Stomach (tissue), 9 donors: ENCODE data around the gene CLDN22. TPM values are rescaled to one million over a fixed set of nuclear protein-coding genes. Genes with fewer than 3 reads are reported as not detected.

ENCODE experiments used
- DNase-seq, 2 donors: peaks; one replicate each; pipeline versions ENCODE4 v3.0.0 to v3.0.0-alpha.2; 2013 to 2019
- H3K27ac ChIP-seq, 5 donors: fragments of 200-600 bp in 4 of 5; sonication (generic) in 4 of 5; one replicate each; pipeline ENCODE4 v1.5.1; 2013 to 2019; ENCODE audit warnings: mild to moderate bottlenecking in 1 of 5, moderate library complexity in 1 of 5
- H3K27me3 ChIP-seq, 3 donors: fragments of 200-600 bp; sonication (generic); one replicate each; pipeline ENCODE4 v1.5.1; 2017 to 2019; ENCODE audit warnings: mixed run types in 1 of 3
- H3K36me3 ChIP-seq, 4 donors: fragments of 200-600 bp; sonication (generic); 1 replicate in 3 of 4; 2 replicates in 1 of 4; pipeline ENCODE4 v1.5.1; 2016 to 2019
- H3K4me1 ChIP-seq, 4 donors: fragments of 200-600 bp; sonication (generic); one replicate each; pipeline ENCODE4 v1.5.1; 2016 to 2019
- H3K4me3 ChIP-seq, 4 donors: fragments of 200-600 bp; sonication (generic) in 3 of 4; one replicate each; pipeline ENCODE4 v1.5.1; 2016 to 2019; ENCODE audit warnings: mild to moderate bottlenecking in 1 of 4
- H3K9me3 ChIP-seq, 4 donors: fragments of 200-600 bp; sonication (generic); one replicate each; pipeline ENCODE4 v1.5.1; 2016 to 2019
- EP300 ChIP-seq: sonication (generic); formaldehyde crosslinking; IDR thresholded peaks from one replicate; pipeline ENCODE4 v1.6.1; 2017; ENCODE audit warnings: antibody characterized with exemption
- POLR2A ChIP-seq, 4 donors: fragments of 450-650 bp; IDR thresholded peaks; one replicate each; pipeline ENCODE4 v1.6.1; 2016; ENCODE audit warnings: antibody characterized with exemption in 4 of 4, control low read depth in 2 of 4, mild to moderate bottlenecking in 1 of 4, moderate library complexity in 1 of 4
- POLR2AphosphoS5 ChIP-seq, 3 donors: sonication (generic); formaldehyde crosslinking; IDR thresholded peaks; one replicate each; pipeline ENCODE4 v1.6.1; 2016; ENCODE audit warnings: antibody characterized with exemption in 3 of 3
- WGBS, 5 donors: extraction: QIAGEN DNeasy Blood & Tissue Kit in 3 of 5; methylation state at CpG; one replicate each; pipeline versions ENCODE4 v1.1.5 to v1.1.7; 2013 to 2018; 5-methylcytosine and 5-hydroxymethylcytosine counted together
- intact Hi-C: fragments of 100-400 bp; cut with DNase I; formaldehyde crosslinking; loops from one replicate; pipeline ENCODE4 v1.15.1; 2023; ENCODE audit warnings: low total_unique reads
- polyA plus RNA-seq, 3 donors: library from polyadenylated mRNA; stranded (reverse); fragments of 200-250 nt; gene quantifications; one replicate each; pipeline ENCODE4 v1.2.3, GENCODE V29; 2013
- total RNA-seq, 5 donors: library from RNA; depleted of rRNA; stranded (reverse); fragments of >200 nt; gene quantifications; one replicate each; pipeline versions ENCODE4 v1.1.0 to v1.2.3, GENCODE V29; 2014 to 2016
- TF ChIP-seq, protein P1 (sequence below), 7 experiments: fragments of 450-650 bp in 4 of 7; fragments of 200-600 bp in 3 of 7; sonication (generic) in 3 of 7; IDR thresholded peaks; one replicate each; pipeline ENCODE4 v1.5.1; 2016 to 2019; ENCODE audit warnings: antibody characterized with exemption in 7 of 7, control low read depth in 2 of 7, mild to moderate bottlenecking in 1 of 7
- donor health status: healthy with polysubstance abuse.
- donor health status: Bipolar disorder and iron deficiency.
- donor health status: healthy.

CLDN22 gene
- total and polyA plus RNA-seq, 8 donors, result 0.30 TPM; not detected in 7

DNA sequence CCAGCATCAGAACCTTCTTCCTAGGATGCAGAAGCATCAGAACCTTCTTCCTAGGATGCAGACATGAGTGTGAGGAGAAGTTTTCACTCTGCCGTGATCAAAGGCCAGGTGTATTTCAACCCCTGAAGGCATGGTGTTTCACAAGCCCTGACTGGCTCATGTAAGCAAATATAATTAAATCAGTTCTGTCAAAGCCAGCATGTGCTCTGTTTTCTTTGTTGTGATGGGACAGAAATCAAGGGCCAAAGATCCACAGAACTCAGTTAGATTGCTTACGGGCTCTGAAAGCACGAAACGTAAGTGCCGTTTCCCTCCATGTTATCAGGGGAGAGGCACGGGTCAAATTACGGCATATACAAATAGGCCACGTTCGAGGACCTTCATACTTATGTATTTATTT, 34.1 kb upstream of the CLDN22 start:
- WGBS, 5 donors, result 24 to 43% (median 39%) methylated on average over 9 of the region's 9 CpGs
- H3K36me3 ChIP-seq, result no peaks in the 10 kb centered on the region
- no peak overlapping the region for H3K4me3 ChIP-seq
- H3K9me3 ChIP-seq, result no peaks in the 10 kb centered on the region
- no peak overlapping the region for H3K27ac ChIP-seq
- H3K27me3 ChIP-seq, result no peaks in the 10 kb centered on the region
- TF ChIP-seq POLR2AphosphoS5 (IDR thresholded peaks at IDR 0.05), result no peak
- TF ChIP-seq, protein P1, sequence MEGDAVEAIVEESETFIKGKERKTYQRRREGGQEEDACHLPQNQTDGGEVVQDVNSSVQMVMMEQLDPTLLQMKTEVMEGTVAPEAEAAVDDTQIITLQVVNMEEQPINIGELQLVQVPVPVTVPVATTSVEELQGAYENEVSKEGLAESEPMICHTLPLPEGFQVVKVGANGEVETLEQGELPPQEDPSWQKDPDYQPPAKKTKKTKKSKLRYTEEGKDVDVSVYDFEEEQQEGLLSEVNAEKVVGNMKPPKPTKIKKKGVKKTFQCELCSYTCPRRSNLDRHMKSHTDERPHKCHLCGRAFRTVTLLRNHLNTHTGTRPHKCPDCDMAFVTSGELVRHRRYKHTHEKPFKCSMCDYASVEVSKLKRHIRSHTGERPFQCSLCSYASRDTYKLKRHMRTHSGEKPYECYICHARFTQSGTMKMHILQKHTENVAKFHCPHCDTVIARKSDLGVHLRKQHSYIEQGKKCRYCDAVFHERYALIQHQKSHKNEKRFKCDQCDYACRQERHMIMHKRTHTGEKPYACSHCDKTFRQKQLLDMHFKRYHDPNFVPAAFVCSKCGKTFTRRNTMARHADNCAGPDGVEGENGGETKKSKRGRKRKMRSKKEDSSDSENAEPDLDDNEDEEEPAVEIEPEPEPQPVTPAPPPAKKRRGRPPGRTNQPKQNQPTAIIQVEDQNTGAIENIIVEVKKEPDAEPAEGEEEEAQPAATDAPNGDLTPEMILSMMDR (IDR thresholded peaks at IDR 0.05), result no peak
- intact Hi-C loops, result no loop called here
- peak in 1 of 2 donors; percentile 66 for DNase-seq
- H3K4me1 ChIP-seq, result peaks cover 0 to 23% (median 10%) of the 10 kb centered on the region in 4 donors

DNA sequence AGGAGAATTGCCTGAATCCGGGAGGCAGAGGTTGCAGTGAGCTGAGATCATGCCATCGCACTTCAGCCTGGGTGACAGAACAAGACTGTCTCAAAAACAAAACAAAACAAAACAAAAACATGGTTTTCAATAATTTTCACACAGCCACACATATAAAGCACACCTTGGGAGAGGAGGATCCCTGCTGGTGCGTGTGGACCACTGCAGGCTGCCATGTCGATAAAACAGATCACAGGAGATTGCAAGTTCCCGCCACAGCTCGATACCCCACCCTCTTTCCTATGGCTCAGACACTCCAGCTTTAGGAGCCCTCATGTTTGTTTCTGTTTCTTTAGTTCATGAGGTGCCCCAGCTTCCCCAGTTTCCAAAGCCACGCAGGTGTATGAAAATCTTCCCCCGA, 33.5 kb upstream of the CLDN22 start:
- Histone ChIP-seq H3K9me3 (no peaks in the 10 kb centered on the region), H3K36me3 (no peaks in the 10 kb centered on the region), H3K4me3 (no peak overlapping the region), H3K27me3 (no peaks in the 10 kb centered on the region), H3K27ac (no peak overlapping the region), H3K4me1 (peaks cover 0 to 29% (median 10%) of the 10 kb centered on the region in 4 donors)
- TF ChIP-seq EP300 (no peak), POLR2A (IDR thresholded peaks at IDR 0.05) (no peak), POLR2AphosphoS5 (IDR thresholded peaks at IDR 0.05) (no peak)
- TF ChIP-seq, protein P1 (IDR thresholded peaks at IDR 0.05), result no peak
- intact Hi-C loops, result no loop called here
- 65 to 75% (median 68%) methylated on average over 8 of the region's 8 CpGs for WGBS, 5 donors
- no peak for DNase-seq

DNA sequence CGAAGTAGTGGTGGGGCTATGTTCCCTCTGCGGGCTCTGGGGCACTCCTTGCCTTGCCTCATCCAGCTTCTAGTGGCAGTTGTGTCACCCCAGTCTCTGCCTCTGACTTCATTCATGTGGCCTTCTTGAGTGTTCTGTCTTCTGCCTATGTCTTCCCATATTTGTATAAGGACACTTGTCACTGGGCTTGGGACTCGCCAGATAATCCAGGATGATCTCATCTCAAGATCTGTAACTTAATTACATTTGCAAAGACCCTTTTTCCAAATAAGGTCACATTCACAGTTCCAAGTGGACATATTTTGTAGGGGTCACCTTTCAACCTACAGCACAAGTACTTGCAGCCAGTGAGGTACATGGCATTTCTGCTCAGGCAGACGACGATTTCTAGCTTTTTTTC, 32.5 kb upstream of the CLDN22 start:
- no peaks in the 10 kb centered on the region for H3K36me3 ChIP-seq
- H3K4me3 ChIP-seq, result no peak overlapping the region
- peaks cover 0 to 30% (median 10%) of the 10 kb centered on the region in 4 donors for H3K4me1 ChIP-seq
- no peak overlapping the region for H3K27ac ChIP-seq
- TF ChIP-seq, protein P1 (IDR thresholded peaks at IDR 0.05), result no peak
- TF ChIP-seq POLR2AphosphoS5 (IDR thresholded peaks at IDR 0.05), result no peak
- TF ChIP-seq POLR2A (IDR thresholded peaks at IDR 0.05), result no peak
- TF ChIP-seq EP300, result no peak
- H3K9me3 ChIP-seq, result no peaks in the 10 kb centered on the region
- 89 to 95% (median 90%) methylated on average over 5 of the region's 5 CpGs for WGBS, 5 donors
- DNase-seq, result peak in 1 of 2 donors; percentile 7
- intact Hi-C loops, result no loop called here
- peaks cover 0 to 4% (median 0%) of the 10 kb centered on the region in 3 donors for H3K27me3 ChIP-seq

DNA sequence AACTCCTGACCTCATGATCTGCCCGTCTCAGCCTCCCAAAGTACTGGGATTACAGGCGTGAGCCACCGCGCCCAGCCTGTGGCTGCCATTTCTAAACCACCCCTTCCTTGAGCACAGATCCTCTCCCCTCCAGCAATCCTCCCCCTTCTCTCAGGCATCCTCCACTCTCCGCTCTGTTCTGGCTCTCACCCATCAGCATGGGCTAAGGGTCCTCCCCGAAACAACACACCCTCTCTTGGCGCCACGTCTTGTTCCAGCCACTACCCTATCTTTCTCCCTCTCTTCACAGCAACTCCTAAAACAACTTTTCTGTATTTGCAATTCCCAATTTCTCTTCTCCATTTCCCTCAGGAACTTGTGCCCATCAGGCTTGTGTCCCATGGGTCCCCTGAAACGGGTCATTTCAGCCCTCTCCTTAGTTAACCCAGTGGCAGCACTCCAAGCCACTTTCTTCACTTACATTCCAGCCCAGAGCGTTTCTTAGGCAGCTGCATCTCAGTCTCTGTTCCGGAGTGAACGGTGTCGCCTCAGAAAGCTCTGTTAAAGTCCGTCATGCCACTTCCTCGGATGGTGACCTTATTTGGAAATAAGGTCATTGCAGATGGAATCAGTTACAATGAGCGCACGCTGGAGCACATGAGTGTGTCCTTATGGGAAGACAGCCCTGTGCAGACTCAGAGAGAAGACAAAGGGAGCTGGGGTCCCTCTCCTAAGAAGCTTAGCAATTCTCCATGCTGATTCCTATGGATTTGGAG, 30.4 kb upstream of the CLDN22 start:
- Histone ChIP-seq H3K27me3 (peaks cover 0 to 5% (median 0%) of the 10 kb centered on the region in 3 donors), H3K4me1 (peaks cover 0 to 24% (median 7%) of the 10 kb centered on the region in 4 donors), H3K36me3 (no peaks in the 10 kb centered on the region), H3K9me3 (no peaks in the 10 kb centered on the region), H3K27ac (no peak overlapping the region), H3K4me3 (no peak overlapping the region)
- DNase-seq, result peak in 1 of 2 donors; percentile 10
- intact Hi-C loops, result no loop called here
- TF ChIP-seq POLR2A (IDR thresholded peaks at IDR 0.05), result no peak
- TF ChIP-seq, protein P1 (IDR thresholded peaks at IDR 0.05), result no peak
- TF ChIP-seq EP300, result no peak
- no peak for TF ChIP-seq POLR2AphosphoS5 (IDR thresholded peaks at IDR 0.05)
- WGBS, 5 donors, result 82 to 92% (median 90%) methylated on average over 17 of the region's 17 CpGs
